Breast epithelium (tissue), 3 donors: ENCODE measurements around the gene CRIM1.

Experiments
- POLR2A ChIP-seq: fragments of 450-650 bp; IDR thresholded peaks from one replicate; pipeline ENCODE4 v1.6.1; 2016; ENCODE audit warnings: antibody characterized with exemption, mild to moderate bottlenecking, moderate library complexity
- POLR2AphosphoS5 ChIP-seq, 3 donors: sonication (generic); formaldehyde crosslinking; IDR thresholded peaks; one replicate each; pipeline ENCODE4 v1.6.1; 2017; ENCODE audit warnings: antibody characterized with exemption in 3 of 3
- TF ChIP-seq, protein P1 (sequence below), 3 donors: fragments of 450-650 bp; IDR thresholded peaks; one replicate each; pipeline ENCODE4 v1.5.1; 2016 to 2017; ENCODE audit warnings: antibody characterized with exemption in 3 of 3, mild to moderate bottlenecking in 3 of 3, moderate library complexity in 3 of 3

DNA sequence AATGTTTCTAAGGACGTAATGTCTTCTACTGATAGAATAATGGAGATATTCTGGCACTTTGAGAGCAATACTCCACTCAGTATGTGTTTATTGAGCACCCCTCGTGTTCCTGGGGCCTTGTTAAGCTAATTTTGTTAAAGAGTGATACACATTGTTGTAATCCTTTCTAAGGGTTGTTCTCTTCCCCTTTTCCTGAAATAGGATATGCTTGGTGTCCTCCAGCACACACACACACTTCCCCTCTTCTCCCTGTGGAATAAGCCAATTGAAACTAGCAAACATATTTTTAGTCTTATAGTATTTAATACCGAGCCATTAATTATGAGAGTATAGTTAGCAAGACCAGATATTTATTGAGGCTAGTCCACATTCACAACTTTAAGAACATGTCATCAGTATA is 114.1 kb downstream of the CRIM1 start:
- TF ChIP-seq, protein P1, sequence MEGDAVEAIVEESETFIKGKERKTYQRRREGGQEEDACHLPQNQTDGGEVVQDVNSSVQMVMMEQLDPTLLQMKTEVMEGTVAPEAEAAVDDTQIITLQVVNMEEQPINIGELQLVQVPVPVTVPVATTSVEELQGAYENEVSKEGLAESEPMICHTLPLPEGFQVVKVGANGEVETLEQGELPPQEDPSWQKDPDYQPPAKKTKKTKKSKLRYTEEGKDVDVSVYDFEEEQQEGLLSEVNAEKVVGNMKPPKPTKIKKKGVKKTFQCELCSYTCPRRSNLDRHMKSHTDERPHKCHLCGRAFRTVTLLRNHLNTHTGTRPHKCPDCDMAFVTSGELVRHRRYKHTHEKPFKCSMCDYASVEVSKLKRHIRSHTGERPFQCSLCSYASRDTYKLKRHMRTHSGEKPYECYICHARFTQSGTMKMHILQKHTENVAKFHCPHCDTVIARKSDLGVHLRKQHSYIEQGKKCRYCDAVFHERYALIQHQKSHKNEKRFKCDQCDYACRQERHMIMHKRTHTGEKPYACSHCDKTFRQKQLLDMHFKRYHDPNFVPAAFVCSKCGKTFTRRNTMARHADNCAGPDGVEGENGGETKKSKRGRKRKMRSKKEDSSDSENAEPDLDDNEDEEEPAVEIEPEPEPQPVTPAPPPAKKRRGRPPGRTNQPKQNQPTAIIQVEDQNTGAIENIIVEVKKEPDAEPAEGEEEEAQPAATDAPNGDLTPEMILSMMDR (IDR thresholded peaks at IDR 0.05): no peak
- no peak for TF ChIP-seq POLR2AphosphoS5 (IDR thresholded peaks at IDR 0.05)
- TF ChIP-seq POLR2A: no peak
